ENCODE data around the gene TMEM40.

- TF ChIP-seq CTCF (conservative IDR thresholded peaks at IDR 0.05; ENCODE audit: low read length) (no peak), EZH2phosphoT487 (IDR thresholded peaks at IDR 0.05; ENCODE audit: borderline replicate concordance, low read depth, low read length) (no peak)
Observed at GRCh38 chr3:12734960-12735359, 24.1 kb downstream of the TMEM40 start.

Measured in OCI-LY7 (cell line).